ENCODE data around the gene MED7.

The MED7 gene

GRCh38 chr5:157164521-157164920, 21.9 kb upstream of the MED7 start:
- in situ Hi-C loops (cut with HindIII; ENCODE audit: low sequenced_read_pairs) = no loop called here

DNA sequence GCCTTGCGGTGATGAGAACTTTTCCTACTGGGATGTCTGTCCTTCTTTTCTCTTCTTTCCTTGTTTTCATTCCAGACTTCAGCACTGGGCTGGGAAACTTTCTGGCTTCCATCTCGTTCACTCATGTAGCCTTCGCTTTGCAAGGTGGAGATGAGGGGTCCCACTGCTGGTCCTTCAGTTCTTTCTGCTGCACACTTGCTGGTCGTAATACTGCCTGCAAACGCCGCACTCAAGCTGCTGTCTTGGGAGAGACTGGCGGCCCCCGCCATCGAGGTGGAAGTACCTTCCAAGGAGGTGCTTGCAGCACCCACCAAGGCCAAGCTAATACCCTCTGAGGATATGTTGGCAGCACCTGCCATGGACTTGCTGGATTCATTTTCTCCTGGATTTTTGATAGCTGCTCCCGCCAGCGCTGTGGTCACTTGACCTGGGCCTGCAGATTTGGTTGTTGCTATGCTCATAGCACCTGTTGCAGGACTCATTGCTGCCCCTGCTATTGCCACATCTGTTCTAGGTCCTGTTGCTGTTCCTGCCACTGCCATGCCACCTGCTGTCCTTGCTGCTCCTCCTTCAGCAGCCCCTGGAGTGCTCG, 20.4 kb upstream of the MED7 start:
- in situ Hi-C loops (cut with HindIII; ENCODE audit: low sequenced_read_pairs) = no loop called here

- in situ Hi-C loops (cut with HindIII; ENCODE audit: low sequenced_read_pairs) = no loop called here
These were observed 19.3 kb upstream of the MED7 start for GRCh38 chr5:157161996-157162395.

DNA sequence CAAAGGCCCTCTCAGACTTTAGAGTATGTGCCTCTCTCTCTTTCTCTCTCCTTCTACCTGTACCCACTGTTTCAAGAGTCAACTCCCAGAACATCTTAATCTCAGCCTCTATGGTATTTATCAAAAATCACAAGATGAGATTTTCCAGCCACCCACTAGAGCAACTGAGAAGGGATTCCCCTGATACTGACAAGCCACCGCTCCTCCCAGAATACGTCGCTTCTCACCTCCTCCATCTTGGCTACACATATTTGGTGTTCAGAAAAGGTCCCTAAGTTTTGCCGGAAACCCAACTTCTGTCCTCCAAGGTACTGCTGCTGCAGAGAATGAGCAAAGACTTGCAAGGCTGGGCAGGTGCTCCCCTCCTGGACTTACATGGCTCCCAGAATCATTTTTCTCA, 17.3 kb upstream of the MED7 start:
- in situ Hi-C loops (cut with HindIII; ENCODE audit: low sequenced_read_pairs) = no loop called here

DNA sequence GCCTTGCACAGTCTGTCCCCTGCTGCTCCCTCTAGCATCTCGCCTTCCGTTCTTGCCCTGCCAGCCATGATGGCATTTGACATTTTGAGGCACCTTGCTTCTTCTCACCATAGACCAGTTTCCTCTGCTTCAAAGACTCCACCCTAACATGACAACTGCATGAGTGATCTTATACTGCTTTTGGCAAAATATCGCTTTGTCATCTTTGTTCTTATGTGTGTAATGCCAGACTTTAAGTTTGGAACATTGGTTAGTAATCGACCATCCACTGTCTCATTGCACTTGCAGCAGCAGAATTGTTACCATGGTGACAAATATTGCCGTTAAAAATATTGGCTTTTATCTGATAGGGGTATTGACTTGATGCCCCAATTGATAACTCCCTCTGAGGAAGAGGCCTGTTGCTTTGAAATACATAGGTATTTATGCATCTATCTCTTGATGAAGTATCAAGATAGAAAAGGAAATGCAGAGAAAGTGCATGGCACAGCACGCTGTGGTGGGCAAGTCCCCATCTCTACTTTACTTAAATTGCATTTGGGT, 16.6 kb upstream of the MED7 start:
- in situ Hi-C loops (cut with HindIII; ENCODE audit: low sequenced_read_pairs) = no loop called here

DNA sequence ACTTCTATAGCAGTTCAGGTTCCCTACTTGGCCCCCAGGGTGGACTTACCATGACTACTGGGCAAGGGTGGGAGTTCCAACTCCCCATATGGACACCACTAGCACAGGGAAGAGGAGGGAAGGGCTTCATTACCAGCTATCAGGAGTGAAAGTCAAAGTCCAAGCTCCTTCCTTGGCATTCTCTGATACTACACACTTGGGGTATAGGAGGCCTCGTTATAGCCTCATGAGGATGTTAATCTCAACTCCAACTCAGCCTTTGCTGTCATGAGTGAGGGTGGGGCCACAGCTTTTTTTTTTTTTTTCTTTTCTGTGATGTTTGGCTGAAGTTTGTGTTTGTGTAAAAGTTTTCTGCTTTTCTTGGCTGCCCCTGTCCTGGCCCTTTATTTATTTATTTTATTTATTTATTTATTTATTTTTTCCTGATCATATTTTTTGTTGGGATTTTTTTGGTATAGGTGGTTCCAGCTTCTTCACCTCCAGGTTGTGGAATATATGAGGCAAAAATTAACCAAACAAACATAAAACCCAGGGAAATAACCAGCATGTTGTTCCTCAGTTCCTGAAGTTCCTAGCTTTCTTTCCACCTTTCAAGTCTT, 14.7 kb upstream of the MED7 start:
- in situ Hi-C loops (cut with HindIII; ENCODE audit: low sequenced_read_pairs) = no loop called here

DNA sequence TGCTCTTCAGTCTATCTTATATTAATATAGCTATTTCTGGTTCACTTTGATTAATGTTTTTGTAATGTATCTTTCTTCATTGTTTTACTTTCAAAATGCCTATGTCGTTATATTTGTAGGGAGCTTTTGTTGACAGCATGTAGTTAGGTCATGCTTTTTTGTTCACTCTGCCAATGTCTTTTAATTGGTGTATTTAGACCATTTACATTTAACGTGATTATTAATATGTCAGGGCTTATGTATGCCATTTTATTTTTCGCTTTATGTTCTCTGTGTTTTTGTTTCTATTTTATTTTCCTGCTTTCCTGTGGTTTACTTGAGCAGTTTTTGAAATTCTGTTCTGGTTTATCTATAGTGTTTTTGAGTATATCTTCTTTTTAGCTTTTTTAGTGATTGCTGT, 12.6 kb upstream of the MED7 start:
- in situ Hi-C loops (cut with HindIII; ENCODE audit: low sequenced_read_pairs) = no loop called here

DNA sequence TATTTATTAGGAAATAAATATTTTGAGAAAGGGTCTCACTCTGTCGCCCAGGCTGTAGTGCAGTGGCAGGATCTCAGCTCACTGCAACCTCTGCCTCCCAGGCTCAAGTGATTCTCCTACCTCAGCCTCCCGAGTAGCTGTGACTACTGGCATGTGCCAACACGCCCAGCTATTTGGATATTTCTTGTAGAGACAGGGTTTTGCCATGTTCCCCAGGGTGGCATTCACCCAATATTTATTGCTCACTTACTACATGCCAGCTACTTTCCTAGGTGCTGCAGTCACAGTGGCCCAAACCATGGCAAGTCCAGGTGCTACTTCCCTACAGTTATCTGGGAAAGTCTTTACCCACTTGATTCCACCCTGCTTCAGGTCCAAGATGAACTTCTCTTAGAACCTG, 8.3 kb upstream of the MED7 start:
- in situ Hi-C loops (cut with HindIII; ENCODE audit: low sequenced_read_pairs) = no loop called here

DNA sequence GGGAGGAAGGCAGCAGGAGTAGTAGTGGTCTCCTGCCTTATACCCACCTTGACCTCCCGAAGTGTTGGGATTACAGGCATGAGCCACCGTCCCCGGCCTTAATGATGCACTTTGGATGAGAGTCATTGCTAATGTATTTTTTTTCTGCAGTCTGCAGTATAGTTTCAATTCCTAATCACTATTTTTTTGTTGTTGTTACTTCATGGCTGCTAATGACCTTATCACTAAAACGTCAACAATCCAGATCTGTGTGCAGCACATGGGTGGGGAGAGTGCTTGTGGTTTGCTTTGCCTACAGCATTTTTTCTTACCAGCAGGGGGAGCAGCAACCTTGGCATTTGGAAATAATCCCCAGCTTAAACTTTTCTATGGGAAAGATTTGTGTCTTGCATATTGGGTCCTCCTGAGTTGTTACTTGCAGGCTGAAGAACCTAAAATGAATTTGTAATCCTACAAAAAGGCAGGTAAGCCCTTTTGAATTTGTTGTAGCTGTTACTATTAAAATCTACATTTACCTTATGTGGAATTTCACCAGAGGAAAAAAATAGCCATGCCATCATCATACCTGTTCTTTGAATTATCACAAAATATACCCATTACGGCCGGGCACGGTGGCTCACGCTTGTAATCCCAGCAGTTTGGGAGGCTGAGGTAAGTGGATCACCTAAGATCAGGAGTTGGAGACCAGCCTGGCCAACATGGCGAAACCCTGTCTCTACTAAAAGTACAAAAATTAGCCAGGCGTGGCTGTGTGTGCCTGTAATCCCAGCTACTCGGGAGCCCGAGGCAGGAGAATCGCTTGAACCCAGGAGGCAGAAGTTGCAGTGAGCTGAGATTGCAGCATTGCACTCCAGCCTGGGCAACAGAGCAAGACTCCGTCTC, 6.3 kb upstream of the MED7 start:
- in situ Hi-C loops (cut with HindIII; ENCODE audit: low sequenced_read_pairs) = no loop called here

GRCh38 chr5:157143127-157143971, 684 bp upstream of the MED7 start:
- in situ Hi-C loops (cut with HindIII; ENCODE audit: low sequenced_read_pairs) = no loop called here

- in situ Hi-C loops (cut with HindIII; ENCODE audit: low sequenced_read_pairs) = loop anchor here (10.0 kb wide), 1 partner anchor 127 kb away; the partner anchor contains the start of gene CYFIP2
These were observed 5.0 kb downstream of the MED7 start for GRCh38 chr5:157137691-157138090.

- in situ Hi-C loops (cut with HindIII; ENCODE audit: low sequenced_read_pairs) = loop anchor here (10.0 kb wide), 1 partner anchor 133 kb away; the partner anchor contains the start of gene CYFIP2
These were observed 10.4 kb downstream of the MED7 start for GRCh38 chr5:157132281-157132612.

DNA sequence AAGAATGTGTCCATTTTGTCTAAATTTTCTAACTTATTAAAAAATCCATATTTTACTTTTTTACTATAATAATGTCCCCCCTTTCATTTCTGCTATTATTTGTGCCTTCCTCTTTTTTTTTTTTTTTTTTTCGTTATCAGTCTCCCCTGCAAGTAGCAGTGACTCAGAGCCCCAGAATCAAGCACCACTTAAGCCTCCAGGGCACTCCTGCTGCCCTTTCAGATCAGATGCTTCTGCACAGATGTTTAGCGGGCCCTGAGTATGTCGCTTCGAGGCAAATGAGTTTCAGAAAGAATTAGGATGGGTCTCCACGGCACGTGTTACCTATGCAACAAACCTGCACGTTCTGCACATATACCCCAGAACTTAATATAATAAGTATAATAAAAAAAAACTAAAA, 11.7 kb downstream of the MED7 start:
- in situ Hi-C loops (cut with HindIII; ENCODE audit: low sequenced_read_pairs) = loop anchor here (10.0 kb wide), 1 partner anchor 134 kb away; the partner anchor contains the start of gene CYFIP2

GRCh38 chr5:157121709-157122108, 21.0 kb downstream of the MED7 start:
- in situ Hi-C loops (cut with HindIII; ENCODE audit: low sequenced_read_pairs) = loop anchor here (25.0 kb wide), 1 partner anchor 91 kb away; no protein-coding TSS in a partner anchor

DNA sequence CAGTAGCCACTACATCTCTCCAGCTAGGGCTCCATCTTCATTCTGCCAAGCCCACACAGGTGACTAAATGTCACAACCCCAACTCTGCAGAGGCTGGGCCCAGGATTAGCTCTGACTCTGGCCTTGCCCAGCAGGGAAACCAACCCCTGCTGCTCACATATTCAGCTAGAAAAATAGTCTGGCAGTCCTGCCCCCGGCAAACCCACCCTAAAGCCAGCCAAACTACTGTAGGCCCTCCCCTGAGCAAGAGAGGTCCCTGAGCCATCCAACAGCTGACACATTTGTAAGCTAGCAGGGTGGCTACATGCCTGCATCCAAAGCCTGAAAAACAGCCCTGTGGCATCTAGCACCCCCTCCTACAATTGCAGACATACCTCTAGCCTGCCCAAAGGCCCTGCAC, 22.6 kb downstream of the MED7 start:
- in situ Hi-C loops (cut with HindIII; ENCODE audit: low sequenced_read_pairs) = loop anchor here (25.0 kb wide), 1 partner anchor 92 kb away; no protein-coding TSS in a partner anchor

DNA sequence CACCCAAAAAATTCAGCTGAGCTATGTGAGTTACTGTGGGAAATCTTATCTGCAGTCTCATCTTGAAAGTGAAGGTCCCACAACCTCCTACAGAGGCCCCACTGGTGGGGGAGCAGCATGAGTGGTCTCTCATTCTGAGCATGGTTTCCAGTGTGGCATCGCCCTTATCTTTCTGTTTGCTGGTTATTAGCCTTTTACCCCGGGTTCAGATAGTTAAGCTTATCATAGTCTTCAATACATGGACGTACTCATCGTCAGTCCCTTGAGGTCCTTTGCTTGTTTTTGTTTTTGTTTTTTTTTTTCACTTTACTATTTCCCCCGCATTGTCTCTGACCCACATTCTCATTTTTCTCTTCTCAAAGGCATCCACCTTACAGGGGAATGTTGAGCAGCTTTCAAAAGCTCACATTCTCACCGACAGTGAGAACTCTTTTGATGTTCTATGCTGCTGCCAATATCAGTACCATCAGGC, 26.1 kb downstream of the MED7 start:
- in situ Hi-C loops (cut with HindIII; ENCODE audit: low sequenced_read_pairs) = loop anchor here (25.0 kb wide), 1 partner anchor 96 kb away; no protein-coding TSS in a partner anchor

GRCh38 chr5:157115502-157115901, 27.2 kb downstream of the MED7 start:
- in situ Hi-C loops (cut with HindIII; ENCODE audit: low sequenced_read_pairs) = loop anchor here (25.0 kb wide), 1 partner anchor 97 kb away; no protein-coding TSS in a partner anchor

DNA sequence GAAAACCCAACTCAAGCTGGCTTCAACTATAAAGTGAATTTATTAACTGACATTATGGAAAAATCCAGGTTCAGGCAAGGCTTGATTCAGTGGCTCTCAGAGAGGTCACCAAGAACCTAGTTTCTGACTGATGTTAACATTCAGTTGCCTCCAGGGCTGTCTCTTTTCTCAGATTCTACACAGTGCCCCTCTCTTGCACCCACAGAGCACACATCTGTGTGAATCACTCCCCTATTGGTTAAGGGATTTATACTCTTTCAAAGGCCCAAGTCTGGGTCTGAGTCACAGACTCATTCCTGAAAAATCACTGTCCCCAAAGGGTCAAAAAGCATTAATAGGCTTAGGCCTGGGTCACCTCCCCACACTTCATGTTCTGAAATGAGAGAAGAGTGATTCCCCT, 27.7 kb downstream of the MED7 start:
- in situ Hi-C loops (cut with HindIII; ENCODE audit: low sequenced_read_pairs) = loop anchor here (25.0 kb wide), 1 partner anchor 97 kb away; no protein-coding TSS in a partner anchor

DNA sequence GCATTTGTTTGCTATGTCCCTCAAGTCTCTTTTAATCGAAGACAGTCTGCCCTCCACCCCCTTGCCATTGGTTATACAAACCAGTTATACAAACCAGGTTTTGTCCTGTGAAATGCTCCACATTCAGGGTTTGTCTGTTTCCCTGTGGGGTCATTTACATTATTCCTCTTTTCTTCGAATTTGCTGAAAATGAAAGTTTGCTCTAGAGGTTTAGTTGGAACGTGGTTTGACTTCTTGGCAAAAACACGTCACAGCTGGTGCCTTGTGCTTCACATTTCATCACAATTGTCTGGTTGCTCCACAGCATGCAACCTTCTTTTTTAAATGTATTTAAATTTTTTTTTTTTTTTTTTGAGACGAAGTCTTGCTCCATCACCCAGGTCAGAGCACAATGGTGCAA, 29.7 kb downstream of the MED7 start:
- in situ Hi-C loops (cut with HindIII; ENCODE audit: low sequenced_read_pairs) = loop anchor here (25.0 kb wide), 1 partner anchor 99 kb away; no protein-coding TSS in a partner anchor

DNA sequence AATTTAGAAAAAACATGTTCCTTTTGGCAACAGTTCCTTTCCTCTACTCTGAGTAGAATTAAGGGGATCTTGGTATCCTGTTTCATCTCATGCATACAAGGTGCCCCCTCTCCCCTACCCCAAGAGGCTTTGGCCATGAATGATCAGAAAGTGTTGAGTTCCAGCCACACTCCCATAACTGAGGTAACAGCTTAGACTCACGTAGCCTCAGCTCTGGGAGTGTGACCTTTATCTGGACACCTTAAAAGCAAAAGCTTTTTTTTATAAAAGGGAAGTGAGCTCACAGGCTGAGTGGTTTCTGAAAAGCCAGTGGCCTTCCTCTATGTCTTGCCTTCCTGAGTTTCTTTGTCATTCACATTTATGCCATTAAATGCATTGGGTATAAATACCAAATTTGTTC, 32.9 kb downstream of the MED7 start:
- in situ Hi-C loops (cut with HindIII; ENCODE audit: low sequenced_read_pairs) = loop anchor here (25.0 kb wide), 1 partner anchor 103 kb away; no protein-coding TSS in a partner anchor

All from endothelial cell of hepatic sinusoid (primary cell).